OCI-LY1 (cell line): ENCODE results near the gene SIM2.

Experiments
- H2AFZ ChIP-seq: fragments of 200-600 bp; sonication (generic), shearing (Covaris generic); 2 replicates; pipeline ENCODE4 v1.6.0; 2014; ENCODE audit warnings: antibody characterized with exemption, mild to moderate bottlenecking, low read length
- H3F3A ChIP-seq: fragments of 200-600 bp; sonication (generic), shearing (Covaris generic); 2 replicates; pipeline ENCODE4 v1.6.0; 2014; ENCODE audit warnings: mild to moderate bottlenecking, antibody characterized with exemption, low read length, moderate library complexity; ENCODE audit not compliant: insufficient read depth
- H3K27ac ChIP-seq: fragments of 200-600 bp; sonication (generic); 2 replicates; pipeline ENCODE4 v1.5.1; 2014; ENCODE audit warnings: low read length, mixed run types, mild to moderate bottlenecking, low read depth; ENCODE audit not compliant: poor library complexity, severe bottlenecking
- H3K27me3 ChIP-seq: fragments of 200-600 bp; sonication (generic); 2 replicates; pipeline ENCODE4 v1.6.0; 2014; ENCODE audit warnings: antibody characterized with exemption, mild to moderate bottlenecking, low read length, moderate library complexity; ENCODE audit not compliant: insufficient read depth
- H3K36me3 ChIP-seq: fragments of 200-600 bp; sonication (generic); 2 replicates; pipeline ENCODE4 v1.6.1; 2014; ENCODE audit warnings: mild to moderate bottlenecking, antibody characterized with exemption, low read length, moderate library complexity, mixed read lengths; ENCODE audit not compliant: insufficient read depth
- H3K4me1 ChIP-seq: fragments of 200-600 bp; sonication (generic); 2 replicates; pipeline ENCODE4 v1.5.1; 2014; ENCODE audit warnings: mild to moderate bottlenecking, low read length, moderate library complexity; ENCODE audit not compliant: insufficient read depth, severe bottlenecking
- H3K4me2 ChIP-seq: fragments of 200-600 bp; sonication (generic), shearing (Covaris generic); 2 replicates; pipeline ENCODE4 v1.6.1; 2014; ENCODE audit warnings: low read length
- H3K4me3 ChIP-seq: fragments of 200-600 bp; sonication (generic); 2 replicates; pipeline ENCODE4 v1.5.1; 2014; ENCODE audit warnings: low read length, low read depth, mild to moderate bottlenecking, mixed read lengths; ENCODE audit not compliant: poor library complexity, severe bottlenecking
- H3K79me2 ChIP-seq: fragments of 200-600 bp; shearing (Covaris generic); 2 replicates; pipeline ENCODE4 v1.6.1; 2016; ENCODE audit warnings: mixed run types, low read length, mixed read lengths; ENCODE audit not compliant: insufficient read depth
- H3K9ac ChIP-seq: fragments of 200-600 bp; sonication (generic), shearing (Covaris generic); 2 replicates; pipeline ENCODE4 v1.6.1; 2014; ENCODE audit warnings: mild to moderate bottlenecking, low read length, mixed read lengths
- H3K9me2 ChIP-seq: fragments of 200-600 bp; sonication (generic), shearing (Covaris generic); 2 replicates; pipeline ENCODE4 v1.6.1; 2014; ENCODE audit warnings: low read depth, mild to moderate bottlenecking, low read length, mixed read lengths
- H3K9me3 ChIP-seq: fragments of 200-600 bp; shearing (Covaris generic); 2 replicates; pipeline ENCODE4 v1.6.1; 2014; ENCODE audit warnings: low read length, mixed read lengths
- H4K20me1 ChIP-seq: fragments of 200-600 bp; sonication (generic), shearing (Covaris generic); 2 replicates; pipeline ENCODE4 v1.6.0; 2016; ENCODE audit warnings: mild to moderate bottlenecking, low read length; ENCODE audit not compliant: insufficient read depth
- CTCF ChIP-seq: fragments of 200-600 bp; sonication (generic), shearing (Covaris generic); IDR thresholded peaks from 2 replicates; pipeline ENCODE4 v1.5.1; 2017; ENCODE audit warnings: mild to moderate bottlenecking, antibody characterized with exemption, low read length, moderate library complexity, mixed read lengths
- EZH2 ChIP-seq: fragments of 200-600 bp; sonication (generic), shearing (Covaris generic); IDR thresholded peaks from 2 replicates; pipeline ENCODE4 v1.8.0; 2017; ENCODE audit warnings: borderline replicate concordance, mixed run types, mild to moderate bottlenecking, antibody characterized with exemption, low read length, moderate library complexity, mixed read lengths

SIM2 gene

GRCh38 chr21:36732761-36733160 lies 33.8 kb downstream of the SIM2 start:
- Histone ChIP-seq H3K27ac (no peak overlapping the region), H3K4me1 (no peaks in the 10 kb centered on the region), H3K36me3 (no peaks in the 10 kb centered on the region), H3K79me2 (no peaks in the 10 kb centered on the region), H3K27me3 (peaks cover 21% of the 10 kb centered on the region; the same call in 1 of the 2 replicates), H3K9me2 (no peaks in the 10 kb centered on the region), H2AFZ (no peak overlapping the region), H3K9me3 (no peaks in the 10 kb centered on the region), H3K4me2 (no peak overlapping the region), H3F3A (no peaks in the 10 kb centered on the region), H3K4me3 (no peak overlapping the region), H3K9ac (no peak overlapping the region), H4K20me1 (no peaks in the 10 kb centered on the region)
- TF ChIP-seq CTCF (no peak), EZH2 (no peak)

GRCh38 chr21:36733857-36734256 lies 34.9 kb downstream of the SIM2 start:
- Histone ChIP-seq H3K36me3 (no peaks in the 10 kb centered on the region), H4K20me1 (no peaks in the 10 kb centered on the region), H3K27me3 (peaks cover 26% of the 10 kb centered on the region; the same call in 1 of the 2 replicates), H3K4me1 (no peaks in the 10 kb centered on the region), H3F3A (no peaks in the 10 kb centered on the region), H3K4me2 (no peak overlapping the region), H3K4me3 (no peak overlapping the region), H3K9me2 (no peaks in the 10 kb centered on the region), H3K9ac (no peak overlapping the region), H3K9me3 (no peaks in the 10 kb centered on the region), H3K79me2 (no peaks in the 10 kb centered on the region), H3K27ac (no peak overlapping the region), H2AFZ (no peak overlapping the region)
- no peak for TF ChIP-seq CTCF
- TF ChIP-seq EZH2, result no peak

- no peak overlapping the region for H2AFZ ChIP-seq
- no peak for TF ChIP-seq CTCF
- no peak for TF ChIP-seq EZH2
- H3F3A ChIP-seq, result no peaks in the 10 kb centered on the region
- H3K79me2 ChIP-seq, result no peaks in the 10 kb centered on the region
- no peaks in the 10 kb centered on the region for H3K4me1 ChIP-seq
- H3K9ac ChIP-seq, result no peak overlapping the region
- H3K27me3 ChIP-seq, result peaks cover 26% of the 10 kb centered on the region; the same call in 1 of the 2 replicates
- no peaks in the 10 kb centered on the region for H4K20me1 ChIP-seq
- H3K27ac ChIP-seq, result no peak overlapping the region
- H3K4me3 ChIP-seq, result no peak overlapping the region
- no peak overlapping the region for H3K4me2 ChIP-seq
- no peaks in the 10 kb centered on the region for H3K9me2 ChIP-seq
- no peaks in the 10 kb centered on the region for H3K36me3 ChIP-seq
- H3K9me3 ChIP-seq, result no peaks in the 10 kb centered on the region
Measured at GRCh38 chr21:36734367-36735200, 35.7 kb downstream of the SIM2 start.
